ENCODE results near the gene DPF3.

DPF3 gene

GRCh38 chr14:72616294-72616693, 277.6 kb downstream of the DPF3 start:
- Histone ChIP-seq H3K4me2 (ENCODE audit: low read depth, low read length, poor library complexity, severe bottlenecking) (no peak overlapping the region), H3K9me2 (replicated peaks; ENCODE audit: insufficient read depth, low read length) (no peaks in the 10 kb centered on the region), H4K20me1 (ENCODE audit: low read depth, low read length) (no peaks in the 10 kb centered on the region), H3K27me3 (ENCODE audit: low read length) (no peaks in the 10 kb centered on the region), H2AFZ (ENCODE audit: low read depth, low read length, severe bottlenecking) (no peak overlapping the region), H3K9me3 (ENCODE audit: insufficient read depth, low read length) (no peaks in the 10 kb centered on the region), H3K4me3 (ENCODE audit: insufficient read depth, low read length, poor library complexity, severe bottlenecking) (no peak overlapping the region), H3F3A (ENCODE audit: insufficient read depth) (no peaks in the 10 kb centered on the region), H3K36me3 (ENCODE audit: low read length) (no peaks in the 10 kb centered on the region), H3K27ac (ENCODE audit: low read depth, low read length) (no peak overlapping the region), H3K79me2 (ENCODE audit: insufficient read depth, low read length) (no peaks in the 10 kb centered on the region), H3K9ac (ENCODE audit: low read length) (no peak overlapping the region)
- no peak for TF ChIP-seq EZH2phosphoT487 (conservative IDR thresholded peaks at IDR 0.05; ENCODE audit: low read length)
- no peak for TF ChIP-seq CTCF (IDR thresholded peaks at IDR 0.05; ENCODE audit: insufficient read depth, low read length, poor library complexity, severe bottlenecking)

GRCh38 chr14:72615451-72616121, 278.3 kb downstream of the DPF3 start:
- no peaks in the 10 kb centered on the region for H4K20me1 ChIP-seq (ENCODE audit: low read depth, low read length)
- H3K79me2 ChIP-seq (ENCODE audit: insufficient read depth, low read length), result no peaks in the 10 kb centered on the region
- no peaks in the 10 kb centered on the region for H3K36me3 ChIP-seq (ENCODE audit: low read length)
- H3K27ac ChIP-seq (ENCODE audit: low read depth, low read length), result no peak overlapping the region
- H2AFZ ChIP-seq (ENCODE audit: low read depth, low read length, severe bottlenecking), result no peak overlapping the region
- H3F3A ChIP-seq (ENCODE audit: insufficient read depth), result no peaks in the 10 kb centered on the region
- no peak overlapping the region for H3K9ac ChIP-seq (ENCODE audit: low read length)
- H3K4me3 ChIP-seq (ENCODE audit: insufficient read depth, low read length, poor library complexity, severe bottlenecking), result no peak overlapping the region
- no peaks in the 10 kb centered on the region for H3K9me3 ChIP-seq (ENCODE audit: insufficient read depth, low read length)
- TF ChIP-seq EZH2phosphoT487 (conservative IDR thresholded peaks at IDR 0.05; ENCODE audit: low read length), result no peak
- no peak for TF ChIP-seq CTCF (IDR thresholded peaks at IDR 0.05; ENCODE audit: insufficient read depth, low read length, poor library complexity, severe bottlenecking)
- no peaks in the 10 kb centered on the region for H3K27me3 ChIP-seq (ENCODE audit: low read length)
- H3K4me2 ChIP-seq (ENCODE audit: low read depth, low read length, poor library complexity, severe bottlenecking), result no peak overlapping the region
- H3K9me2 ChIP-seq (replicated peaks; ENCODE audit: insufficient read depth, low read length), result no peaks in the 10 kb centered on the region

DNA sequence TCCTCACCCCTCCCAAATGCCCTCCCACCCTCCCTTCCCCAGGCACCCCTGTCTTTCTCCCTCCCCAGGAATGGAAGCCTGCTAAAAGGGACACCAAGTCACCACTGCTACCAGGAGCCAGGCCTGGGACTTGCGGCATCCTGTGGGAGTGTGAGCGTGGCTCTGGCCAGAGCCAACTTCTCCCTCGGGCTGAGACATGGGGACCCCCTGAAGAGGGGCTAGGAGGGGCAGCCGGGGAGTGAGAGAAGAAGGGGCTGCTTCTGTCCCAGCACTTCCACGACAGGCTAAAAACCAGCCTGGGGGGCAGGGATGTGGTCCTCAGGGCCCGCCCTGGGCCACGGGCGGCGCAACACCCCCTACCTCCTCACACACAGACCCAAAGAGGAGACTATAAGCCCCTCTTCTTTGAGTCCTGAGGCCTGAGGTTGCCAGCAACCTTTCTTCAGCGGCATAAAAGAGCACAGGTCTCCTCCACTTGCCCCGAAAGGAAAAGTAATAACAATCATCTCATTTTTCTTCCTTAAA, 278.9 kb downstream of the DPF3 start:
- Histone ChIP-seq H3K9ac (ENCODE audit: low read length) (no peak overlapping the region), H3K27ac (ENCODE audit: low read depth, low read length) (no peak overlapping the region)
- TF ChIP-seq EZH2phosphoT487 (conservative IDR thresholded peaks at IDR 0.05; ENCODE audit: low read length) (no peak), CTCF (IDR thresholded peaks at IDR 0.05; ENCODE audit: insufficient read depth, low read length, poor library complexity, severe bottlenecking) (no peak)

More for the DNA sequence above, 278.9 kb downstream of the DPF3 start:
- H2AFZ ChIP-seq (ENCODE audit: low read depth, low read length, severe bottlenecking), result no peak overlapping the region
- H3K9me2 ChIP-seq (replicated peaks; ENCODE audit: insufficient read depth, low read length), result no peaks in the 10 kb centered on the region
- H3K4me3 ChIP-seq (ENCODE audit: insufficient read depth, low read length, poor library complexity, severe bottlenecking), result no peak overlapping the region
- H3K4me2 ChIP-seq (ENCODE audit: low read depth, low read length, poor library complexity, severe bottlenecking), result no peak overlapping the region
- H3K9me3 ChIP-seq (ENCODE audit: insufficient read depth, low read length), result no peaks in the 10 kb centered on the region
- no peaks in the 10 kb centered on the region for H3K36me3 ChIP-seq (ENCODE audit: low read length)
- no peaks in the 10 kb centered on the region for H3K79me2 ChIP-seq (ENCODE audit: insufficient read depth, low read length)
- H4K20me1 ChIP-seq (ENCODE audit: low read depth, low read length), result no peaks in the 10 kb centered on the region
- no peaks in the 10 kb centered on the region for H3F3A ChIP-seq (ENCODE audit: insufficient read depth)
- H3K27me3 ChIP-seq (ENCODE audit: low read length), result no peaks in the 10 kb centered on the region
